Measurements from ENCODE around the gene IGSF9. TPM values are rescaled to one million over a fixed set of nuclear protein-coding genes. Genes with fewer than 3 reads are reported as not detected.

IGSF9 gene
- total RNA-seq, 2 experiments from 2014 or later = not detected

DNA sequence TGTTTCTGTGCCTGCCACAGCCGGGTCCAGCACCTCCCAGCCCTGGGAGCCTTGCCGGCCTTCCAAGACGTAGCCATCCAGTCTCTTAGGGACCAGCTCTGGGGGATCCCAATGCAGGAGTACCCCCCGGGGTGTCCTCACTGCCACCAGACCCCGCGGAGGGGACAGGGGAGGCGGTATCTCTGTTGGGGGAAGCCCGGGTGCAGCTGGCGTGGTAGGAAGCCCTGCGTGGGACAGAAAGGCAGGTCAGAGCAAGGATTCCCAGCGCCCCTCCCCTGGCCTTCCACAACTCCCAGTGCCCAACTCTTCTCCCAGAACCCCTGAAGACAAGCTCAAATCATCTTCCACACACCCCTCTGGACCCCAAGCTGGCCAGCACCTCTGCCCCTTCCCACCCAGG, 15.2 kb downstream of the IGSF9 start:
- Mint-ChIP-seq H3K9me3 (no peaks in the 10 kb centered on the region), H3K4me1 (peaks cover 9% of the 10 kb centered on the region), H3K27me3 (peaks cover 12% of the 10 kb centered on the region), H3K36me3 (peaks cover 2% of the 10 kb centered on the region), H3K27ac (no peak overlapping the region), H3K4me3 (no peak overlapping the region)
- POLR2A ChIA-PET = no interaction called here
- ATAC-seq (ENCODE audit: low read depth) (no peak), DNase-seq (no peak)

DNA sequence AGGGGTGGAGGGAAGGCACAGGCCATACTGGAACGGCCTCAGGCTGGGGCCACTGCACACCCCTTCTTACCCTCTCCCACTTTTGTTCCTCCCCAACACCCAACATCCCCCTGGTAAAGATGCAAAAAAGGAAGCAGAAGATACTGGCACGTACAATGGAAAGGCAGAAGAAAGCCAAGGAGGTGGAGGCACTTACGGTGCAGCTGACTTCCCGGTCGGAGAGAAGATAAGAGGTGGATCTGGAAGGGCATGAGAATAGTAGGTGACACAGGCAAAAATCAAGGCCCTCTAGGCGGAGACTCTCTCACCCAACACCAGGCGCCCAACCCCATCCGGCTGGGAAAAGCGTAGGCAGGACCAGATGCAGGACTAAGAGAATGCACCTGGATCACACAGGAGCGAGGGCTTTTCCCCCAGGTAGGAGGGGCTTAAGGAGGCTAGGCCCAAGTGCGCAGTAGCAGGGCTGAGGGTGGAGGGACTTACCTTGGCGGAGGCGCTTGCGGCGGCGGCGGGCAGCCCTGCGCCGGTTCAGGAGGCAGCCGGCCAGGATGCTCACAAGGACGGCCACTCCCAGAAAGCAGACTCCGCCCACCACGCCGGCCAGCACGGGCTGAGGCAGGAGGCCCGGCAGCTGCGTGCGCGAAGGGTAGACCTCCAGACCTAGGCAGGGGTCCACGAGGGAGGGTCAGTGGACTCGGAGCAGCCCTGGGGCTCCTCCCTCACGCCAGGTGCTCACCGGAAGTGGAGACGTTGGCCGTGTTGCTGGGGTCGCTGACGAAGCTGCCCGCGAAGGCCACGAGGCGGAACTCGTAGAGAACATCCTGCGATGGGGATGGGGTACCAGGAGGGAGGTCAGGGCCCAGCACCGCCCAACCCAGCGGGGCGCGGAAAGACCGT, 16.0 kb downstream of the IGSF9 start:
- H3K9me3 Mint-ChIP-seq = no peaks in the 10 kb centered on the region
- DNase-seq = no peak
- POLR2A ChIA-PET = interaction anchor here (0.9 kb wide), 1 partner anchor 18 kb away, joined by 3 read pairs; no protein-coding TSS in a partner anchor
- no peak overlapping the region for H3K4me3 Mint-ChIP-seq
- peaks cover 8% of the 10 kb centered on the region for H3K27me3 Mint-ChIP-seq
- no peak for ATAC-seq (ENCODE audit: low read depth)
- peak overlapping the region; percentile 72 for H3K27ac Mint-ChIP-seq
- peaks cover 9% of the 10 kb centered on the region for H3K4me1 Mint-ChIP-seq
- peaks cover 2% of the 10 kb centered on the region for H3K36me3 Mint-ChIP-seq

DNA sequence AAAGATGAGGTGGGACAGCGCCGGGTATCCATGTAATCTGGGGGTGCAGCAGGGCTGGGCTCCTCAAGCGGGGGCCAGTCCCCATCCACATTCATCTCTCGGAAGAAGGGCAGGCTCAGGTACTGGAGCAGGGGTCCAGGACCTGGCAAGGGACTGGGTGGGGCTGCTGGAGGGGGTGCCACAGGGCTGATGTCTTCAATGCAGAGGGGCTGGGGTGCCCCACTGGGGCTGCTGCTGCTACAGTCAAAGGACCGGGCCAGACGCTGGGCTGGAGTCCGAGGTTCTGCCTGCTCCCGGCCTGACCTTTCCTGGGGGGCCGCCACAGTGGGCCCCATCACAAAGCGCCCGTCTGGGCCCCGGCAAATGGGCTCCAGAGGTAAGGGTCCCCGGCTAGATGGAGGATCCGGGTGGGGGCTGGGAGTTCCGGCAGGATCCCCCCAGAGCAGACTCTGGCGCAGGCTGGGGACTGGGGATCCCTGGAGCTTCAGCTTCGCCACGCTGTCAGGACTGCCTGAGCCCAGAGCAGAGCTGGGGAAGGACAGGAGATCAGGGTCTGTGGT, 16.8 kb downstream of the IGSF9 start:
- H3K4me1 Mint-ChIP-seq = peaks cover 14% of the 10 kb centered on the region
- ATAC-seq (ENCODE audit: low read depth) (no peak), DNase-seq (no peak)
- no peaks in the 10 kb centered on the region for H3K9me3 Mint-ChIP-seq
- H3K36me3 Mint-ChIP-seq = peaks cover 7% of the 10 kb centered on the region
- H3K4me3 Mint-ChIP-seq = no peak overlapping the region
- POLR2A ChIA-PET = no interaction called here
- peaks cover 8% of the 10 kb centered on the region for H3K27me3 Mint-ChIP-seq
- H3K27ac Mint-ChIP-seq = no peak overlapping the region

DNA sequence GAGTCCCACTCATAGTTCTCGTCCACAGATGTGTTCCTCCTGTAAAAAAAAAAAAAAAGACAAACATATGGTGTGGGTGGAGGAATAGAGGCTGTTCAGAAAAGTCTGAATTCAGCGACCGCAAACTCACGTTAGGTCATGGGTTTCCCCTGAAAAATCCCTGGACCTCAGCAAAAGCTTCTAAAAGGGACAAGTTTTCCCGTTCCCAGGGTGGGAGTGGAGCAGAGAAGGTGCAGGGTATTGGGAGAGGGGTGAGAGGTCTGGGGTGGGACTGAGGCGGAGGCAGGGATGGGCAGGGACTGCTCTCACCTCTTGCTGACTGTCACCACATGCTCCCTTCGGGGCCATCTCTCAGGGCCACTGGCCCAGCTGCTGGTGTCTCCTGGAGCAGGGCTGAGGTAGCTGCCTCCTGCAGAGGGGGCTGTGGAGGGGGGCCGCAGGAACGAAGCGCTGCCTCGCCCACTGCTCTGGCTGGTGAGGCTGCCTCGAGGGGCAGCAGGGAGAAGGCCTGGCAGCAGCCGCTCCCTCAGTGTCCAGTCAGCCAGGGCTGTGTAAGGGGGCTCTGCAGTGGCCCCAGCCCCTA, 17.5 kb downstream of the IGSF9 start:
- Mint-ChIP-seq H3K36me3 (peaks cover 7% of the 10 kb centered on the region), H3K9me3 (no peaks in the 10 kb centered on the region), H3K4me3 (no peak overlapping the region), H3K27ac (no peak overlapping the region), H3K27me3 (peaks cover 8% of the 10 kb centered on the region), H3K4me1 (peaks cover 19% of the 10 kb centered on the region)
- DNase-seq = no peak
- ATAC-seq (ENCODE audit: low read depth) = no peak
- POLR2A ChIA-PET = interaction anchor here (0.7 kb wide), 1 partner anchor 10 kb away, joined by 4 read pairs; no protein-coding TSS in a partner anchor

DNA sequence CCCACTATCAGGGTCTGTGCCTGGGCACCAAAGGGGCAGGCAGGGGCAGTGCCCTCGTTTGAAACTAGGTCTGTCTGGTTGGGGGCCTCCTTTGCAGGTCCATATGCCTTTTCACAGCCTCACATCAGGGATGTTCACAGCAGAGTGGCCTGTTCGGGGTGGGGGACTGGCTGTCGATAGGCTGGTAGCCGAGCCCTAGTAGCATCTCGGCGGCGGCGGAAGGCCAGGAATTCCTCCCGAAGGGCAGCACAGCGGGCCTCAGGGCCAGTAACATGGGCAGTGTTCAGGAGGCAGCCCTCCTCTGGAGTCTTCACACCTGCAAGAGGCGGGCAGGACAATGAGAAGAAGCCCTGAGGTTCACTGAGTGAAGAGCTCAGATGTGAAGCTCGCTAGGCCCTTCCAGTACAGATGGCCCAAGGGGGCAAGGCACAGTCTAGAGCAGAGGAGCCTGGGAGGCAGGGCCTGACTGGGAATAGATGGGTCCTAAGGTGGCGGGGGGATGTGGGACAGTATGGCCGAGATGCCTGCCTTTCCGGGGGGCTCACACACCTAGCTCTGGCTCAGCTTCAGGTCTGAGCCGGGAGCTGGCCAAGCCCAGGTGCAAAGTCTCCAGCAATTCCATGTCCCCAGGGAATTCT, 18.1 kb downstream of the IGSF9 start:
- Mint-ChIP-seq H3K27ac (no peak overlapping the region), H3K9me3 (no peaks in the 10 kb centered on the region), H3K27me3 (peaks cover 4% of the 10 kb centered on the region), H3K4me1 (peaks cover 23% of the 10 kb centered on the region), H3K36me3 (peaks cover 8% of the 10 kb centered on the region), H3K4me3 (no peak overlapping the region)
- no peak for DNase-seq
- POLR2A ChIA-PET = interaction anchor here (0.7 kb wide), 1 partner anchor 9 kb away, joined by 4 read pairs; no protein-coding TSS in a partner anchor
- ATAC-seq (ENCODE audit: low read depth) = no peak

DNA sequence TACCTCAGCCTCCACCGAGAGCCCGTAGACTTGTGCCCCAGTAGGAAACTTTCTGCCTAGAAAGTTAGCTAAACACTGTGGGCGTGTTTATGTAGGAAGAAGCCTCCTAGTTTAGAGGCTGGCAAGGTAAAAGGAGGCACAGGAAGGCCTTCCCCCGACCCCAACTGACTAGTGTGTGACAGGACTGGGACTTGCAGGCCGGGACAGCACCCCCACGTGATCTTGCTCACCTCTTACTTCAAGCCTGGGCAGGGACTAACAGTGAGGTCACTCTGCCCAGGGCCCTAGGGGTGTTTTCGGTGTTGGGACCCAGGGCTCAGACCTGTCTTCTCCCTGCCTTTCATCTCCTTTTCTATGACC, 19.7 kb downstream of the IGSF9 start:
- H3K4me1 Mint-ChIP-seq = peaks cover 38% of the 10 kb centered on the region
- no peaks in the 10 kb centered on the region for H3K9me3 Mint-ChIP-seq
- H3K27ac Mint-ChIP-seq = peak overlapping the region; percentile 97
- H3K4me3 Mint-ChIP-seq = peak overlapping the region; percentile 97
- POLR2A ChIA-PET = interaction anchor here (1.4 to 4.7 kb wide), 9 partner anchors 9 to 916 kb away, joined by 3 to 26 read pairs (median 15); partner anchors contain the start of genes CFAP45, IFI16, PIGM and SLAMF8
- ATAC-seq (ENCODE audit: low read depth) = peak; percentile 26
- H3K36me3 Mint-ChIP-seq = peaks cover 18% of the 10 kb centered on the region
- DNase-seq = no peak
- H3K27me3 Mint-ChIP-seq = peaks cover 3% of the 10 kb centered on the region

DNA sequence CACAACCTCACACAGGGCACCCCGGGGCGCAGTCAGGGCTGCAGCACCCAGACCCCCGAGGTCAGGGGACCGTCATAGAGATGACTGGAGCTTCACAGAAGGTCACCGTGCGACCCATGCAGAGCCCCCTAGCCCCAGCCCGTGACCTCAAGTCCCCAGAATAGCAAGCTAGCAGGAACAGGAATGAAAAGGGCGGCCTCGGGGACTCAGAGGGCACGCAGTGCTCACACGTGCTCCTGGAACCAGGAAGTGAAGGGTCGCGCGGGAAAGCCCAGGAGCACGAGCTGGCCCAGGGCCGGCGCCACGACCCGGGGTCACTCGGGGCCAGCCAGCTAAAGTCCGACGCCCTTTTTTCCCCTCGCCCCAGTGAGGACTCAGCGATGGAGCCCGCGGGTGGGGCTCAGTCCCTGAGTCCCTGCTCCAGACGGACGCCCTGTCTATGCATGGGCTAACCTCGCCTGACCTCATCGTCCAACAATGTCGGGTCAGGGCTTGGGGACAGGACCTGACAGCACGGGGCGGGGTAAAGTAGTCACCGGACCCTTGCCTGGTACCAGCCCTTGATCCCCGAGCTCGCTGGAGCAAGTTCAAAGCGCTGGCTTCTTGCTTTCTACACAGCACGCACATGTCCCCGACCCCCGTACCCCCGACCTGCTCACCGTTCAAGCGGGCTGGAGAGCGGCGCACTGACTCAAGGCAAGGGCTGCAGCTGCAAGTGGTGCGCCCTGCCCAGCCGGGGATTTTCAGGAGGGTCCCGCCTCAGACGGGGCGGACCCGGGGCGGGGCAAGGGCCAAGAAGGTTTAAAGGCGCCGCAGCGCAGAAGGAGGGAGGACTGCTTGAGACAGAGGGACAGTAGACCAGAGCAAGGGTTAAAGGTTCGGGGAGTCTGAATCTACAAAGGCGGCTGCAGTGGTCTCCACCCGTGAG, 20.4 kb downstream of the IGSF9 start, which contains the start of gene TAGLN2:
Gene TAGLN2 (minus strand): TSS at position 717 of the 928 bp plus-strand sequence. CDS start 4,998 bp downstream, outside the sequence.
- H3K27ac Mint-ChIP-seq = peak within 1 kb of the TSS; percentile 98
- POLR2A ChIA-PET = interaction anchor here (0.8 to 4.7 kb wide), 12 partner anchors 10 to 915 kb away, joined by 3 to 26 read pairs (median 8); partner anchors contain the start of genes CFAP45, IFI16, PIGM and SLAMF8

DNA sequence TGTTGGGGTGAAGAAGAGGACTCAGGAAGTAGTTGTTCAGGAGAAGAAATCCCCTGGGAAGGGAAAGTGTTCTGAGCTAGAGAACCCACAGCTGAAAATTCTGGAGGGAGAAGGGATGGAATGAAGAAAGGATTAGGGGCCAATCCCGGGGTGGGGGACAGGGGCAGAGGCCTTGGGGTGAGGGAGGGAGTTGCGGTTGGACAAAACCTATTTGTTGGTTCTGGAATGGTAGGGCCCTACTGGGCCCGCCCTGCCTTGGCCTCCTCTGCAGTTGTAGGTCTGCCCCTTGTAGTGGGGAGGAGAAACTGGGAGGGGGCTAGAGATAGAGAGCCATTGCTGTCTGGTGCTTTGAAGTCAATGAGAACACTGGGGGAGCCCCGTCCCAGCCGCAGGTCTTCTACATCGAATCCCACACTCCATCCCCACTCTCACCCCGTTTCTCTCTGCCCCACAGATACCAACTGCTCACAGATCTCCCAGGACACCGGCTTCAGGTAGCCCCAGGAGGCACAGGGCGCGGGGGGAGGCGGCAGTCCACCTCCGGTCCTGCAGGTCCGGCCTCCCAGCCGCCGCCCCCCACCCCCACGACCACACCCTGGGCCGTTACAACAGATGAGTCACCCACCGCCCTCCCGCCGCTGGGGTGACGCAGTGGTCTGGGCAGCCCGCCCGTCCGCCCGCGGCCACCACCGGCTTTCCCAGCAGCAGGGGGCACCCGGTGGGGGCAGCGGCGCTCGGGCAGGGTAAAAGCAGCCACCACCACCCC, 21.2 kb downstream of the IGSF9 start:
- Mint-ChIP-seq H3K27ac (peak overlapping the region; percentile 98), H3K9me3 (no peaks in the 10 kb centered on the region), H3K4me3 (peak overlapping the region; percentile 97), H3K4me1 (peaks cover 46% of the 10 kb centered on the region), H3K36me3 (peaks cover 27% of the 10 kb centered on the region), H3K27me3 (no peaks in the 10 kb centered on the region)
- DNase-seq (peak; percentile 70), ATAC-seq (ENCODE audit: low read depth) (peak; percentile 25)
- POLR2A ChIA-PET = interaction anchor here (0.7 to 4.7 kb wide), 16 partner anchors 9 to 914 kb away, joined by 3 to 26 read pairs (median 6); partner anchors contain the start of genes CFAP45, IFI16, PIGM and SLAMF8

More for the DNA sequence above, 20.4 kb downstream of the IGSF9 start, which contains the start of gene TAGLN2:
- no peaks in the 10 kb centered on the region for H3K9me3 Mint-ChIP-seq
- peak; percentile 90 for DNase-seq
- ATAC-seq (ENCODE audit: low read depth) = peak; percentile 67
- H3K4me1 Mint-ChIP-seq = peaks cover 40% of the 10 kb centered on the region
- H3K4me3 Mint-ChIP-seq = peak within 1 kb of the TSS; percentile 97
- peaks cover 19% of the 10 kb centered on the region for H3K36me3 Mint-ChIP-seq
- H3K27me3 Mint-ChIP-seq = no peaks in the 10 kb centered on the region

DNA sequence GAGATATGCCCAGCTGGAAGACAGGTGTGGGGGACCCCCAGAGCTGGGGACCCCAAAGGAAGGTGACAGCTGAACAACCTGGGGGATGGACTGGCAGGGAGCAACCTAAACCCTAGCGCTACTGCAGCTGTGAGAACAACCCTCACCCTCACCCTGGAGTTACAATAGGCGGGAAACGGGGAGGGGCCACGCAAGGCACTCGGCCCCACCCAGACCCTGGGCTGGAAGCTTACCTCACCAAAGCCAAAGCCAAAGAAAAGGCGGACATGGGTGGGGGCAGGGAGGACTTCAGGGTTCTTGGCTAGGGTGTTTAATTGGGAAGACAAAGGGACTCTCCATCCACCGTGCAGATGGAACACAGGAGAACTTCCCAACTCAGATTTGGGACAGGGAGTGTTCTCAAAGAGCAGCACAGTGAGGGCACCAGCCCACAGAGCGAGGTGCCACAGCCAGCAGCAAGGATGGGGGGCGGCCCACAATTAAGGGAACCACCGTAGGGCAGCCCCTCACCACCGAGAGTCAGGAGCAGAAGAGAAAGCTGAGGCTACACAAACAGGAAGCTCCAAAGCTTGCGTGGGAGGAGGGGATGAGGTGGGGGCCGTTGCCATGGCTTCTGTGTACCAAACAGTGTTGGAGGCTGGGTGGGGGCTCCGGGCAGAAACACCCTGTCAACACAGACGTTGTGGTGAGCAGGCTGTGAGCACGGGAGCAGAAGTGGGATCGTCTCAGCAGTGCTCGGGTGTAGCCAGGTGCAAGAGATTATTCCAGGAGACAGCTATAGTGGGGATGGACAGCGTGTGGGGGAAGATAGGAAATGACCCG, 22.0 kb downstream of the IGSF9 start:
- peaks cover 48% of the 10 kb centered on the region for H3K4me1 Mint-ChIP-seq
- H3K36me3 Mint-ChIP-seq = peaks cover 29% of the 10 kb centered on the region
- POLR2A ChIA-PET = interaction anchor here (0.7 to 4.7 kb wide), 13 partner anchors 9 to 785 kb away, joined by 3 to 26 read pairs (median 6); partner anchors contain the start of genes PIGM and SLAMF8
- H3K9me3 Mint-ChIP-seq = no peaks in the 10 kb centered on the region
- ATAC-seq (ENCODE audit: low read depth) (peak; percentile 51), DNase-seq (peak; percentile 78)
- no peaks in the 10 kb centered on the region for H3K27me3 Mint-ChIP-seq
- peak overlapping the region; percentile 98 for H3K27ac Mint-ChIP-seq
- H3K4me3 Mint-ChIP-seq = peak overlapping the region; percentile 97

DNA sequence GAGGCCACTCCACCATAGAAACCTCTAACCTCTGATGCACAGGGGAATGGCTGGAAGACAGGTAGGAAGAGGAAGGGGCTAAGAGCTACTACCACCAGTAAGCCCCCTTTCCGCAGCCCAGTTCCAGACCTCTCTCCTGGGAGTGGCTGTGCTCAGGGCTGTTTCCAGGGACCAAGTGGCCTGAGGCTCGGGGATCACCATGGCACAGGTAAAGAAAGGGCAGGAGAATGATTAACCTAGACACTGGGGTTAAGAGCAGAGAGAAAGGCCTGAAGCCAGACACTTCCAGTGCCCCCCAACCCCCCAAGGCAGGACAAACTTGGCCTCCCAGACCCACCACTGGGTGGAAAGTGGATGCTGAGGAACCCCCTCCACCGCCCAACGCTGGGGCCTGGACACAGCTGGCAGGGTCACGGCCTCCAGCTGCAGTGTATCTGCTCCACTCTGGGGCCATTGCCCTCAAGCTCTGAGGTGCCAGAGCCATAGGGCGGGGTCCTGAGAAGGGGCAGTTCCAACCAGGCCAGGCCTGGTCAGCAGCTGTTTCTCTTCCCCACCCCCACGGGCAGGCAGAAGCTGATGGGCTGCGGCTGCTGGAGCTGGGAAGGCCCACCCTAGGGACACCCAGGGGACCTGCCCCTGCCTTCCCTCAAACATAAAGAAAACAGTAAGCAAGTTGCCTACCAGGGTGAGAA, 22.8 kb downstream of the IGSF9 start:
- Mint-ChIP-seq H3K4me3 (peak overlapping the region; percentile 97), H3K9me3 (no peaks in the 10 kb centered on the region), H3K27me3 (no peaks in the 10 kb centered on the region), H3K36me3 (peaks cover 37% of the 10 kb centered on the region), H3K4me1 (peaks cover 55% of the 10 kb centered on the region), H3K27ac (peak overlapping the region; percentile 98)
- POLR2A ChIA-PET = interaction anchor here (0.7 to 4.7 kb wide), 11 partner anchors 8 to 173 kb away, joined by 3 to 26 read pairs (median 6); partner anchors contain the start of genes PIGM and SLAMF8
- ATAC-seq (ENCODE audit: low read depth) (no peak), DNase-seq (no peak)
